HepG2 (cell line): ENCODE data around the gene PRM2. TPM values are rescaled to one million over a fixed set of nuclear protein-coding genes. Genes with fewer than 3 reads are reported as not detected.
A peak's percentile ranks its signal among the peaks of the same experiment; 100 is the strongest.

Experiments
- HES4 ChIP-seq: sonication (generic); formaldehyde crosslinking; IDR thresholded peaks from 2 replicates; pipeline ENCODE4 v1.9.0; 2021; ENCODE audit warnings: mild to moderate bottlenecking, missing genetic modification reagents, borderline replicate concordance
- ISL2 ChIP-seq: sonication (generic); formaldehyde crosslinking; IDR thresholded peaks from 2 replicates; pipeline ENCODE4 v1.5.0; 2020; ENCODE audit warnings: missing genetic modification reagents
- PHF21A ChIP-seq: sonication (generic); formaldehyde crosslinking; IDR thresholded peaks from 2 replicates; pipeline ENCODE4 v1.5.0; 2020; ENCODE audit warnings: mild to moderate bottlenecking, missing genetic modification reagents
- REST ChIP-seq, 2 experiments: IDR thresholded peaks; 2 replicates each; pipeline ENCODE4 v1.6.1; 2011 to 2012; ENCODE audit warnings: low read length in 2 of 2, borderline replicate concordance in 1 of 2, low read depth in 1 of 2, mild to moderate bottlenecking in 1 of 2, moderate library complexity in 1 of 2
- SOX5 ChIP-seq: IDR thresholded peaks from 2 replicates; pipeline ENCODE4 v1.6.1; 2016; ENCODE audit warnings: borderline replicate concordance
- ZNF225 ChIP-seq: sonication (generic); formaldehyde crosslinking; IDR thresholded peaks from 2 replicates; pipeline ENCODE4 v1.4.0; 2020; ENCODE audit warnings: mild to moderate bottlenecking, missing genetic modification reagents
- ZNF510 ChIP-seq: sonication (generic); formaldehyde crosslinking; IDR thresholded peaks from 2 replicates; pipeline ENCODE4 v1.4.0; 2020; ENCODE audit warnings: low read depth, mild to moderate bottlenecking, missing genetic modification reagents
- ZNF569 ChIP-seq: sonication (generic); formaldehyde crosslinking; IDR thresholded peaks from 2 replicates; pipeline ENCODE4 v1.5.0; 2020; ENCODE audit warnings: mild to moderate bottlenecking, missing genetic modification reagents, moderate library complexity, borderline replicate concordance
- ZNF746 ChIP-seq: sonication (generic); formaldehyde crosslinking; IDR thresholded peaks from 2 replicates; pipeline ENCODE4 v1.8.0; 2022; ENCODE audit warnings: mild to moderate bottlenecking, missing genetic modification reagents
- polyA plus RNA-seq, 8 experiments: library from polyadenylated mRNA; depleted of rRNA in 3 of 8; stranded (reverse) in 7 of 8; unstranded in 1 of 8; fragments of >200 nt; fragmentation: Illumina TruSeq in 4 of 8; extraction: Trizol in 4 of 8; gene quantifications; 2 replicates each; pipeline versions ENCODE4 v1.2.1 to v1.2.3, GENCODE V29; 2011 to 2016; ENCODE audit warnings: low read depth in 4 of 8, missing spikeins in 1 of 8, mixed read lengths in 1 of 8; ENCODE audit not compliant: insufficient read depth in 1 of 8
- total RNA-seq, 5 experiments: library from RNA; depleted of rRNA; stranded (reverse); fragments of >200 nt; fragmentation: Illumina TruSeq; extraction: Trizol; gene quantifications; 2 replicates each; pipeline ENCODE4 v1.2.3, GENCODE V29; 2016; ENCODE audit warnings: low read depth in 1 of 5
- TF ChIP-seq, protein P1 (sequence below): sonication (generic); formaldehyde crosslinking; IDR thresholded peaks from 2 replicates; pipeline ENCODE4 v1.5.0; 2020; ENCODE audit warnings: missing genetic modification reagents, mild to moderate bottlenecking, borderline replicate concordance
- TF ChIP-seq, protein P2 (sequence below): IDR thresholded peaks from 2 replicates; pipeline ENCODE4 v1.4.0; 2020; ENCODE audit warnings: mild to moderate bottlenecking, missing genetic modification reagents
- TF ChIP-seq, protein P3 (sequence below): sonication (generic); formaldehyde crosslinking; IDR thresholded peaks from 2 replicates; pipeline ENCODE4 v1.8.1; 2023; ENCODE audit warnings: mild to moderate bottlenecking, missing genetic modification reagents
- TF ChIP-seq, protein P4 (sequence below): sonication (generic); formaldehyde crosslinking; IDR thresholded peaks from 2 replicates; pipeline ENCODE4 v1.4.0; 2020; ENCODE audit warnings: missing genetic modification reagents, mild to moderate bottlenecking, borderline replicate concordance
- TF ChIP-seq, protein P5 (sequence below): sonication (generic); formaldehyde crosslinking; IDR thresholded peaks from 2 replicates; pipeline ENCODE4 v1.5.0; 2020; ENCODE audit warnings: mild to moderate bottlenecking, missing genetic modification reagents

The PRM2 gene
- total and polyA plus RNA-seq, 2 of the 13 experiments (the other 11 are each of a cell fraction or from before 2014, with no cell fraction given) = 0.54 TPM; not detected in 1

DNA sequence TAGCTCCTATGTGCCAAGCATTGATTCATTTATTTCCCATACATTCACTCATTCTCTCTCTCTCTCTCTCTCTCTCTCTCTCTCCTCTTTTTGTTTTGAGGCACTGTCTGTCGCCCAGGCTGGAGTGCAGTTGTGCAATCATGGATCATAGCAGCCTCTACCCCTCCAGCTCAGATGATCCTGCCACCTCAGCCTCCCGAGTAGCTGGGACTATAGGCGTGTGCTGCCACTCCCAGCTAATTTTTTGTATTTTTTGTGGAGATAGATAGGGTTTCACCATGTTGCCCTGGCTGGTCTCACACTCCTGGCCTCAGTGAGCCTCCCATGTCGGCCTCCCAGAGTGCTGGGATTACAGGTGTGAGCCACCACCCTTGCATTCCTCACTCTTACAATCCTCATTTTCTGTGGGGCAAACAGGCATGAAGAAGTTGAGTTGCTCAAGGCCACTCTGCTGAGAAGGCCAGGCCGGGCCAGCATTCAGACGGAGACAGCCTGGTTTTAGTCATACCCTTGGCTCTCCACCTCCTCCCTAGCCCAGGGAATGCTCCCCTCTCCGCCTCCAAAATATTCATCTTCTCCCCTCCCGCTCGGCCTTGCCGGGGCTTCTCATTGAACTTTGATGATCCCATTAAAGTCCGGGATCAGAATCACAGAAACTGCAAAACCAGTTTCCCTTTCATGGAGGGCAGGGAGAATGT lies 765 bp upstream of the PRM2 start (continued):
- TF ChIP-seq, protein P1, sequence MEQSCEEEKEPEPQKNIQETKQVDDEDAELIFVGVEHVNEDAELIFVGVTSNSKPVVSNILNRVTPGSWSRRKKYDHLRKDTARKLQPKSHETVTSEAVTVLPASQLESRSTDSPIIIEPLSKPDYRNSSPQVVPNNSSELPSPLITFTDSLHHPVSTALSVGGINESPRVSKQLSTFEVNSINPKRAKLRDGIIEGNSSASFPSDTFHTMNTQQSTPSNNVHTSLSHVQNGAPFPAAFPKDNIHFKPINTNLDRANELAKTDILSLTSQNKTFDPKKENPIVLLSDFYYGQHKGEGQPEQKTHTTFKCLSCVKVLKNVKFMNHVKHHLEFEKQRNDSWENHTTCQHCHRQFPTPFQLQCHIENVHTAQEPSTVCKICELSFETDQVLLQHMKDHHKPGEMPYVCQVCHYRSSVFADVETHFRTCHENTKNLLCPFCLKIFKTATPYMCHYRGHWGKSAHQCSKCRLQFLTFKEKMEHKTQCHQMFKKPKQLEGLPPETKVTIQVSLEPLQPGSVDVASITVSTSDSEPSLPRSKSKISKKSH (CRISPR knock-in tag) = peak; percentile 81; the same call in 1 of the 2 replicates
- TF ChIP-seq PHF21A (0 out of 2 replicates have a peak, but pooled peaks have one; percentile 29), ZNF569 (no peak), ISL2 (CRISPR knock-in tag) (no peak), REST (IDR thresholded peaks at IDR 0.05; ENCODE audit: borderline replicate concordance in 1 of 2, low read depth in 1 of 2, low read length in 2 of 2) (no peak), ZNF225 (CRISPR knock-in tag) (no peak), HES4 (CRISPR knock-in tag) (peak; percentile 41; the same call in 1 of the 2 replicates), SOX5 (CRISPR knock-in tag) (no peak), ZNF746 (CRISPR knock-in tag) (no peak), ZNF510 (CRISPR knock-in tag) (0 out of 2 replicates have a peak, but pooled peaks have one; percentile 30)
- TF ChIP-seq, protein P2, sequence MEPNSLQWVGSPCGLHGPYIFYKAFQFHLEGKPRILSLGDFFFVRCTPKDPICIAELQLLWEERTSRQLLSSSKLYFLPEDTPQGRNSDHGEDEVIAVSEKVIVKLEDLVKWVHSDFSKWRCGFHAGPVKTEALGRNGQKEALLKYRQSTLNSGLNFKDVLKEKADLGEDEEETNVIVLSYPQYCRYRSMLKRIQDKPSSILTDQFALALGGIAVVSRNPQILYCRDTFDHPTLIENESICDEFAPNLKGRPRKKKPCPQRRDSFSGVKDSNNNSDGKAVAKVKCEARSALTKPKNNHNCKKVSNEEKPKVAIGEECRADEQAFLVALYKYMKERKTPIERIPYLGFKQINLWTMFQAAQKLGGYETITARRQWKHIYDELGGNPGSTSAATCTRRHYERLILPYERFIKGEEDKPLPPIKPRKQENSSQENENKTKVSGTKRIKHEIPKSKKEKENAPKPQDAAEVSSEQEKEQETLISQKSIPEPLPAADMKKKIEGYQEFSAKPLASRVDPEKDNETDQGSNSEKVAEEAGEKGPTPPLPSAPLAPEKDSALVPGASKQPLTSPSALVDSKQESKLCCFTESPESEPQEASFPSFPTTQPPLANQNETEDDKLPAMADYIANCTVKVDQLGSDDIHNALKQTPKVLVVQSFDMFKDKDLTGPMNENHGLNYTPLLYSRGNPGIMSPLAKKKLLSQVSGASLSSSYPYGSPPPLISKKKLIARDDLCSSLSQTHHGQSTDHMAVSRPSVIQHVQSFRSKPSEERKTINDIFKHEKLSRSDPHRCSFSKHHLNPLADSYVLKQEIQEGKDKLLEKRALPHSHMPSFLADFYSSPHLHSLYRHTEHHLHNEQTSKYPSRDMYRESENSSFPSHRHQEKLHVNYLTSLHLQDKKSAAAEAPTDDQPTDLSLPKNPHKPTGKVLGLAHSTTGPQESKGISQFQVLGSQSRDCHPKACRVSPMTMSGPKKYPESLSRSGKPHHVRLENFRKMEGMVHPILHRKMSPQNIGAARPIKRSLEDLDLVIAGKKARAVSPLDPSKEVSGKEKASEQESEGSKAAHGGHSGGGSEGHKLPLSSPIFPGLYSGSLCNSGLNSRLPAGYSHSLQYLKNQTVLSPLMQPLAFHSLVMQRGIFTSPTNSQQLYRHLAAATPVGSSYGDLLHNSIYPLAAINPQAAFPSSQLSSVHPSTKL = 0 out of 2 replicates have a peak, but pooled peaks have one; percentile 15
- TF ChIP-seq, protein P3, sequence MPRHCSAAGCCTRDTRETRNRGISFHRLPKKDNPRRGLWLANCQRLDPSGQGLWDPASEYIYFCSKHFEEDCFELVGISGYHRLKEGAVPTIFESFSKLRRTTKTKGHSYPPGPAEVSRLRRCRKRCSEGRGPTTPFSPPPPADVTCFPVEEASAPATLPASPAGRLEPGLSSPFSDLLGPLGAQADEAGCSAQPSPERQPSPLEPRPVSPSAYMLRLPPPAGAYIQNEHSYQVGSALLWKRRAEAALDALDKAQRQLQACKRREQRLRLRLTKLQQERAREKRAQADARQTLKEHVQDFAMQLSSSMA (CRISPR knock-in tag) = 0 out of 2 replicates have a peak, but pooled peaks have one; percentile 43
- TF ChIP-seq, protein P4, sequence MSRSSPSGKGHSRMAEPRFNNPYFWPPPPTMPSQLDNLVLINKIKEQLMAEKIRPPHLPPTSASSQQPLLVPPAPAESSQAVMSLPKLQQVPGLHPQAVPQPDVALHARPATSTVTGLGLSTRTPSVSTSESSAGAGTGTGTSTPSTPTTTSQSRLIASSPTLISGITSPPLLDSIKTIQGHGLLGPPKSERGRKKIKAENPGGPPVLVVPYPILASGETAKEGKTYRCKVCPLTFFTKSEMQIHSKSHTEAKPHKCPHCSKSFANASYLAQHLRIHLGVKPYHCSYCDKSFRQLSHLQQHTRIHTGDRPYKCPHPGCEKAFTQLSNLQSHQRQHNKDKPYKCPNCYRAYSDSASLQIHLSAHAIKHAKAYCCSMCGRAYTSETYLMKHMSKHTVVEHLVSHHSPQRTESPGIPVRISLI (CRISPR knock-in tag) = peak; percentile 23; the same call in 1 of the 2 replicates
- TF ChIP-seq, protein P5, sequence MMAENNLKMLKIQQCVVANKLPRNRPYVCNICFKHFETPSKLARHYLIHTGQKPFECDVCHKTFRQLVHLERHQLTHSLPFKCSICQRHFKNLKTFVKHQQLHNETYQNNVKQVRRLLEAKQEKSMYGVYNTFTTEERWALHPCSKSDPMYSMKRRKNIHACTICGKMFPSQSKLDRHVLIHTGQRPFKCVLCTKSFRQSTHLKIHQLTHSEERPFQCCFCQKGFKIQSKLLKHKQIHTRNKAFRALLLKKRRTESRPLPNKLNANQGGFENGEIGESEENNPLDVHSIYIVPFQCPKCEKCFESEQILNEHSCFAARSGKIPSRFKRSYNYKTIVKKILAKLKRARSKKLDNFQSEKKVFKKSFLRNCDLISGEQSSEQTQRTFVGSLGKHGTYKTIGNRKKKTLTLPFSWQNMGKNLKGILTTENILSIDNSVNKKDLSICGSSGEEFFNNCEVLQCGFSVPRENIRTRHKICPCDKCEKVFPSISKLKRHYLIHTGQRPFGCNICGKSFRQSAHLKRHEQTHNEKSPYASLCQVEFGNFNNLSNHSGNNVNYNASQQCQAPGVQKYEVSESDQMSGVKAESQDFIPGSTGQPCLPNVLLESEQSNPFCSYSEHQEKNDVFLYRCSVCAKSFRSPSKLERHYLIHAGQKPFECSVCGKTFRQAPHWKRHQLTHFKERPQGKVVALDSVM = peak; percentile 99
